Measurements from ENCODE around the gene PDXK.

Gene PDXK

DNA sequence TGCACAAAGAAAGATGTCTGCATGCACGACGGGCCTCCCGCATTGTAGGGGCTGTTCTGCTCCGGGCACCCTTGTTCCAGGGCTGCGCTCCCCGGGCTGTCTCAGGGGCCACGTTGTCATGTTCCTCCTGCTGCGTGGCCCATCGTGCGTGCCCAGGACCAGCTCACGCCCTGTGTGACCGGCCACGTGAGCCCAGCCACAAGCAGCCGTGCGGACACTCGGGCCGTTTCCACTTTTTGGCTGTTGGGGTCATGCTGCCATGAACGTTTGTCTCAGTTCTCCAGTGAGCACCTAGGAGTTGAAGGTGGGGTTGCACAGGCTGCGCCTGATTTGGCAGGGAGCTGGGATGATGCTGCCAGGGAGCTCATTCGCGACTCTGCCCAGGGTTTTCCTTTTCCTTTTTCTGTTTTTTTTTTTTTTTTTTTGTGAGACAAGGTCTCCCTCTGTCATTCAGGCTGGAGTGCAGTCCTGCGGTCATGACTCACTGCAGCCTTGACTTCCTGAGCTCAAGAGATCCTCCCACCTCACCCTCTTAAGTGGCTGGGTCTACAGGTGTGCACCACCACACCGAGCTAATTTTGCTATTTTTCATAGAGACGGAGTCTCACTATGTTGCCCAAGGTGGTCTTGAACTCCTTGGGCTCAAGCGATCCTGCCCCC is 17.4 kb downstream of the PDXK start:
- no peak for TF ChIP-seq CTCF (IDR thresholded peaks at IDR 0.05; ENCODE audit: control insufficient read depth, insufficient read depth, low read depth, low read length, missing control alignments)

GRCh38 chr21:43737158-43737950 is 18.4 kb downstream of the PDXK start:
- no peak overlapping the region for H3K4me3 ChIP-seq (ENCODE audit: control insufficient read depth, low read depth, low read length)
- no peak for TF ChIP-seq CTCF (IDR thresholded peaks at IDR 0.05; ENCODE audit: control insufficient read depth, insufficient read depth, low read depth, low read length, missing control alignments)
- no peak for DNase-seq (ENCODE audit: low read depth)

More for the DNA sequence above, 17.4 kb downstream of the PDXK start:
- H3K4me3 ChIP-seq (ENCODE audit: control insufficient read depth, low read depth, low read length), result no peak overlapping the region
- DNase-seq (ENCODE audit: low read depth), result no peak

- DNase-seq (ENCODE audit: low read depth), result no peak
- no peak for TF ChIP-seq CTCF (IDR thresholded peaks at IDR 0.05; ENCODE audit: control insufficient read depth, insufficient read depth, low read depth, low read length, missing control alignments)
- H3K4me3 ChIP-seq (ENCODE audit: control insufficient read depth, low read depth, low read length), result no peak overlapping the region
These were observed 20.9 kb downstream of the PDXK start for GRCh38 chr21:43739621-43740435.

GRCh38 chr21:43740497-43741156 is 21.7 kb downstream of the PDXK start:
- DNase-seq (ENCODE audit: low read depth), result no peak

GRCh38 chr21:43741423-43742096 is 22.6 kb downstream of the PDXK start:
- no peak for TF ChIP-seq CTCF (IDR thresholded peaks at IDR 0.05; ENCODE audit: control insufficient read depth, insufficient read depth, low read depth, low read length, missing control alignments)
- no peak overlapping the region for H3K4me3 ChIP-seq (ENCODE audit: control insufficient read depth, low read depth, low read length)
- no peak for DNase-seq (ENCODE audit: low read depth)

More at GRCh38 chr21:43740497-43741156, 21.7 kb downstream of the PDXK start:
- no peak for TF ChIP-seq CTCF (IDR thresholded peaks at IDR 0.05; ENCODE audit: control insufficient read depth, insufficient read depth, low read depth, low read length, missing control alignments)
- H3K4me3 ChIP-seq (ENCODE audit: control insufficient read depth, low read depth, low read length), result no peak overlapping the region

Measured in AG09309 (cell line).